A549 (cell line): ENCODE data around the gene OPCML.

Source experiments
- BHLHE40 ChIP-seq: IDR thresholded peaks from 2 replicates; pipeline ENCODE4 v1.6.1; 2012; ENCODE audit warnings: low read depth, low read length, inconsistent platforms
- CHD2 ChIP-seq: fragments of 150-350 bp; IDR thresholded peaks from 2 replicates; pipeline ENCODE4 v1.6.1; 2014; ENCODE audit warnings: low read length; ENCODE audit not compliant: partially characterized antibody
- FOXS1 ChIP-seq: fragments of 250-450 bp; sonication (Bioruptor Pico); IDR thresholded peaks from 2 replicates; pipeline ENCODE4 v1.5.0; 2020; ENCODE audit warnings: mild to moderate bottlenecking, moderate library complexity

GRCh38 chr11:132920451-132921096, 611.7 kb downstream of the OPCML start:
- TF ChIP-seq BHLHE40 = no peak
- TF ChIP-seq FOXS1 = no peak
- TF ChIP-seq CHD2 = no peak
